ENCODE measurements around the gene PTHLH. TPM values are rescaled to one million over a fixed set of nuclear protein-coding genes. Genes with fewer than 3 reads are reported as not detected.

PTHLH gene
- polyA plus RNA-seq, 3 donors: not detected

DNA sequence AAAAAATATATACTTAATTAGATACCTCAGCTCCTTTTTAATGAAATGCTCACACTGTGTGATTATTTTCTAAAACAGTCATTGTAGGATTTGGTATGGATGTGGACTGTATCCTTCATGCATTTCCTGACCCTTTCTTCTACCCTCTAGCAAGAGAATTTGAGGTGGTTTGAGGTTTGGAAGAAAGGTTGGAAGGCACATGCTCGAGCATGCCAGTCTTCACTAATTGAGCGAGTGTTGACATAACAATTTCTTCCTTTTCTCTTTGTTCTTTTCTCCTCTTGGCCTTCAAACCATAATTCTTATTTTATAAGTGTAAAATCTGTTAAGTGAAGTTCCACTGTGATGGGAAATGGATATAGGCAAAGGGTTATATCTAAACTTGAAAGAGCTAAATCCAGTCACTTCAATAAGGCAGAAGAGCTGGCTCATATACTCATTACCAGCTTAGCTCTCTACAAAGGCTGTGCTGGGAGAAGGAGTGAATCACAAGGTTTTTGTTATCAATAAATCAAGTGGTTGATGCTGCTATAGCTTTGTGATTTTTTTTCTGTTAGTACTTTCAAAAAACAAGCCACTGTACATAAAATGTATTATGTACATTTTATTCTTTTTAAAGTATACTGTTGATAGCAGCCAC, 16.2 kb upstream of the PTHLH start:
- TF ChIP-seq, protein P1, sequence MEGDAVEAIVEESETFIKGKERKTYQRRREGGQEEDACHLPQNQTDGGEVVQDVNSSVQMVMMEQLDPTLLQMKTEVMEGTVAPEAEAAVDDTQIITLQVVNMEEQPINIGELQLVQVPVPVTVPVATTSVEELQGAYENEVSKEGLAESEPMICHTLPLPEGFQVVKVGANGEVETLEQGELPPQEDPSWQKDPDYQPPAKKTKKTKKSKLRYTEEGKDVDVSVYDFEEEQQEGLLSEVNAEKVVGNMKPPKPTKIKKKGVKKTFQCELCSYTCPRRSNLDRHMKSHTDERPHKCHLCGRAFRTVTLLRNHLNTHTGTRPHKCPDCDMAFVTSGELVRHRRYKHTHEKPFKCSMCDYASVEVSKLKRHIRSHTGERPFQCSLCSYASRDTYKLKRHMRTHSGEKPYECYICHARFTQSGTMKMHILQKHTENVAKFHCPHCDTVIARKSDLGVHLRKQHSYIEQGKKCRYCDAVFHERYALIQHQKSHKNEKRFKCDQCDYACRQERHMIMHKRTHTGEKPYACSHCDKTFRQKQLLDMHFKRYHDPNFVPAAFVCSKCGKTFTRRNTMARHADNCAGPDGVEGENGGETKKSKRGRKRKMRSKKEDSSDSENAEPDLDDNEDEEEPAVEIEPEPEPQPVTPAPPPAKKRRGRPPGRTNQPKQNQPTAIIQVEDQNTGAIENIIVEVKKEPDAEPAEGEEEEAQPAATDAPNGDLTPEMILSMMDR (IDR thresholded peaks at IDR 0.05): no peak
- Mint-ChIP-seq H3K27me3 (ENCODE audit: low read depth in 3 of 3) (peaks cover 2 to 4% (median 2%) of the 10 kb centered on the region in 3 donors), H3K9me3 (peaks cover 0 to 6% (median 1%) of the 10 kb centered on the region in 7 donors), H3K4me3 (no peak overlapping the region), H3K36me3 (no peaks in the 10 kb centered on the region), H3K27ac (no peak overlapping the region), H3K4me1 (no peaks in the 10 kb centered on the region)
- Histone ChIP-seq H3K36me3 (replicated peaks in 1 of 2; ENCODE audit: control insufficient read depth in 1 of 2, insufficient read depth in 2 of 2, low read length in 2 of 2) (no peaks in the 10 kb centered on the region), H3K27ac (ENCODE audit: low read depth in 1 of 2, low read length in 2 of 2) (no peak overlapping the region), H3K4me1 (ENCODE audit: control insufficient read depth in 1 of 2, insufficient read depth in 2 of 2, low read length in 2 of 2) (no peaks in the 10 kb centered on the region), H4K20me1 (ENCODE audit: insufficient read depth, low read length) (no peaks in the 10 kb centered on the region), H3K9me3 (replicated peaks in 1 of 2; ENCODE audit: control insufficient read depth in 1 of 2, insufficient read depth in 1 of 2, low read length in 2 of 2) (no peaks in the 10 kb centered on the region), H2AFZ (ENCODE audit: insufficient read depth, low read depth, low read length, poor library complexity, severe bottlenecking) (no peak overlapping the region), H3K79me2 (ENCODE audit: insufficient read depth, low read length) (no peaks in the 10 kb centered on the region), H3K4me3 (replicated peaks in 1 of 3; ENCODE audit: low read depth in 2 of 3, low read length in 3 of 3) (no peak overlapping the region), H3K27me3 (ENCODE audit: control insufficient read depth in 2 of 2, insufficient read depth in 2 of 2, low read length in 2 of 2) (no peaks in the 10 kb centered on the region), H3K4me2 (replicated peaks; ENCODE audit: extremely low read depth, low read length, poor library complexity, severe bottlenecking) (no peak overlapping the region), H3K9ac (ENCODE audit: insufficient read depth, low read length, poor library complexity, severe bottlenecking) (no peak overlapping the region)
- no peak for DNase-seq
- intact Hi-C loops (cut with micrococcal nuclease): no loop called here
- WGBS (ENCODE audit: insufficient coverage): no CpG with 5 or more reads among the region's 2 CpGs

DNA sequence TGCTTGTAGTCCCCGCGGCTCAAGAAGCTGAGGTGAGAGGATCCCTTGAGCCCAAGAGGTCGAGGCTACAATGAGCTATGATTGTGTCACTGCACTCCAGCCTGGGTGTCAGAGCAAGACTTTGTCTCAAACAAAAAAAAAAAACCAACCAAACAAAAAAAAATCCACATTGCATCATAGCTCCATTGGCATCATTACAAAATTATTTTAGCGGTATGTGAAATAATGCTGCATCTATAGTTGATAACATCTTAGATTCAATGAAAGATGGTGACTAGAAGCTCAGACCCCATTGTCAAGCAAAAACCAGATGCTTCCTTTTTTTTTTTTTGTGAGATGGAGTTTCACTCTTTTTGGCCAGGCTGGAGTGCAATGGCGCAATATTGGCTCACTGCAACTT, 14.8 kb upstream of the PTHLH start:
- Histone ChIP-seq H3K27ac (ENCODE audit: low read depth in 1 of 2, low read length in 2 of 2) (no peak overlapping the region), H3K27me3 (ENCODE audit: control insufficient read depth in 2 of 2, insufficient read depth in 2 of 2, low read length in 2 of 2) (no peaks in the 10 kb centered on the region), H3K36me3 (replicated peaks in 1 of 2; ENCODE audit: control insufficient read depth in 1 of 2, insufficient read depth in 2 of 2, low read length in 2 of 2) (no peaks in the 10 kb centered on the region), H3K79me2 (ENCODE audit: insufficient read depth, low read length) (no peaks in the 10 kb centered on the region), H3K4me3 (replicated peaks in 1 of 3; ENCODE audit: low read depth in 2 of 3, low read length in 3 of 3) (no peak overlapping the region), H3K4me1 (ENCODE audit: control insufficient read depth in 1 of 2, insufficient read depth in 2 of 2, low read length in 2 of 2) (no peaks in the 10 kb centered on the region), H3K9me3 (replicated peaks in 1 of 2; ENCODE audit: control insufficient read depth in 1 of 2, insufficient read depth in 1 of 2, low read length in 2 of 2) (no peaks in the 10 kb centered on the region), H3K4me2 (replicated peaks; ENCODE audit: extremely low read depth, low read length, poor library complexity, severe bottlenecking) (no peak overlapping the region), H4K20me1 (ENCODE audit: insufficient read depth, low read length) (no peaks in the 10 kb centered on the region), H3K9ac (ENCODE audit: insufficient read depth, low read length, poor library complexity, severe bottlenecking) (no peak overlapping the region), H2AFZ (ENCODE audit: insufficient read depth, low read depth, low read length, poor library complexity, severe bottlenecking) (no peak overlapping the region)
- H3K4me1 Mint-ChIP-seq: no peaks in the 10 kb centered on the region
- no peaks in the 10 kb centered on the region for H3K36me3 Mint-ChIP-seq
- no peak for DNase-seq
- TF ChIP-seq, protein P1 (IDR thresholded peaks at IDR 0.05): no peak
- H3K27ac Mint-ChIP-seq: no peak overlapping the region
- H3K4me3 Mint-ChIP-seq: no peak overlapping the region
- peaks cover 0 to 4% (median 2%) of the 10 kb centered on the region in 3 donors for H3K27me3 Mint-ChIP-seq (ENCODE audit: low read depth in 3 of 3)
- WGBS (ENCODE audit: insufficient coverage): 50% methylated on average over 2 of the region's 5 CpGs
- H3K9me3 Mint-ChIP-seq: peaks cover 0 to 6% (median 1%) of the 10 kb centered on the region in 7 donors
- intact Hi-C loops (cut with micrococcal nuclease): no loop called here
